Epithelial cell of esophagus (primary cell): Measurements from ENCODE around the gene LIMA1.
A peak's percentile ranks its signal among the peaks of the same experiment; 100 is the strongest.

ENCODE experiments used
- DNase-seq: peaks from one replicate; pipeline ENCODE4 v3.0.0; 2010; ENCODE audit warnings: low read depth
- H3K4me3 ChIP-seq: 2 replicates; pipeline ENCODE4 v1.5.1; 2011; ENCODE audit warnings: mild to moderate bottlenecking, low read length, control low read depth
- TF ChIP-seq, protein P1 (sequence below): IDR thresholded peaks from 2 replicates; pipeline ENCODE4 v1.5.1; 2011; ENCODE audit warnings: low read depth, mild to moderate bottlenecking, low read length, control low read depth, inconsistent platforms; ENCODE audit not compliant: insufficient read depth; ENCODE audit errors: missing control alignments

LIMA1 gene

DNA sequence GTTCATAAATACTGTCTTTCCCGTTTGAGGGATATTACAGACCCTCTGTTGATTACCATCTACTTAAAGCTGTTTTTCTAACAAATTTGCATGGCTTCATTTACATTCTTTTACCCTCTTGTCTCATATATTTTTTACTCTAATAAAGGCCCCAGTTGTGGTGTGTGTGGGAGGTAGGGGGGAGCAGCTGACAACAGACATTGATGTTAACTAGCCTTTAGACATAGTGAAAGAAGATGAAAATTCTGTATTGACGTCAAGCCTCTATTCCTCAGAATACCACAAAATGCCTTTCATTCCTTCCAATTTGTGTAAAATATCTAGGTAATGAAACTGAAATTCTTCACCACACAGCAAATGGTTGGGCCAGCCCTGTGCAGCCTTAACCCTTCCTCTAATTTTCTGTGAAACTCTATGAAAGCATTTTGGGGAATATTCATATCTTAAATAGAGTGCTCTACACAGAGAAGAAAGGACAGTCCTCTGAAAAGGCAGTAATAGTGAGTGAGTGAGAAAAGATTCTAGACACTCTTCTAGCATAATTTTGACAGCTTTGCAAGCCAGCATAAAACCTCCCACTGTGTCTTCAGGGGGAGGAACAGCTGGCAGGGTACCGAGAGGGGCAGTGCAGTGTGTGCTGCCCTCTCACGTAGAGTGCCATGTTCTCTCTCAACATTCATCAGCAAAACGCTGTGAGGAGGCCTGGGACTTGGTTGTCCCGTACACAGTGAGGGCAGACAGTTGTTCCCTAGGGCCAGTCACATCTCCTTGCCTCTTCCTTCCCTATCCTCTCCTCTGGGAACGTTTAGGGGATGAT, 96.0 kb downstream of the LIMA1 start:
- H3K4me3 ChIP-seq: no peak overlapping the region
- no peak for DNase-seq

DNA sequence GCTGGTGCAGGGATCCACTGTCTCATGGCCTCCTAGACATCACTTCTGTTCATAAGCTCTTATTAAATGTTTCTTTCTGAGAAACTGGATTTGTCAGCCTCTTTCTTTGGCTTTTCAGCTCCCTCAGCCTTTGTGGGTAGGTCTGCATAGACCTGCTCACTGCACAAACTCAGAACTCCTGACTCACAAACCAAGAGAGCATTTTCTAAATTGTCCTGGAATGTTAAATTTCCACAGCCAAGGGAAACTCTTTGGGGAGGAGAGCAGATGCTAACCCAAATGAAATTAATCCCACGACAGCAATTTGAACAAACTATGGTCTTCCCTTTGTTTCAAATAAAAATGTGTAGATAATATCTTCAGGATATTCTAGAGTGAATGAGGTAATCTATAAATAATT, 96.6 kb downstream of the LIMA1 start:
- H3K4me3 ChIP-seq: no peak overlapping the region
- DNase-seq: no peak
- TF ChIP-seq, protein P1, sequence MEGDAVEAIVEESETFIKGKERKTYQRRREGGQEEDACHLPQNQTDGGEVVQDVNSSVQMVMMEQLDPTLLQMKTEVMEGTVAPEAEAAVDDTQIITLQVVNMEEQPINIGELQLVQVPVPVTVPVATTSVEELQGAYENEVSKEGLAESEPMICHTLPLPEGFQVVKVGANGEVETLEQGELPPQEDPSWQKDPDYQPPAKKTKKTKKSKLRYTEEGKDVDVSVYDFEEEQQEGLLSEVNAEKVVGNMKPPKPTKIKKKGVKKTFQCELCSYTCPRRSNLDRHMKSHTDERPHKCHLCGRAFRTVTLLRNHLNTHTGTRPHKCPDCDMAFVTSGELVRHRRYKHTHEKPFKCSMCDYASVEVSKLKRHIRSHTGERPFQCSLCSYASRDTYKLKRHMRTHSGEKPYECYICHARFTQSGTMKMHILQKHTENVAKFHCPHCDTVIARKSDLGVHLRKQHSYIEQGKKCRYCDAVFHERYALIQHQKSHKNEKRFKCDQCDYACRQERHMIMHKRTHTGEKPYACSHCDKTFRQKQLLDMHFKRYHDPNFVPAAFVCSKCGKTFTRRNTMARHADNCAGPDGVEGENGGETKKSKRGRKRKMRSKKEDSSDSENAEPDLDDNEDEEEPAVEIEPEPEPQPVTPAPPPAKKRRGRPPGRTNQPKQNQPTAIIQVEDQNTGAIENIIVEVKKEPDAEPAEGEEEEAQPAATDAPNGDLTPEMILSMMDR: no peak

More for the DNA sequence above, 96.0 kb downstream of the LIMA1 start:
- TF ChIP-seq, protein P1: no peak

DNA sequence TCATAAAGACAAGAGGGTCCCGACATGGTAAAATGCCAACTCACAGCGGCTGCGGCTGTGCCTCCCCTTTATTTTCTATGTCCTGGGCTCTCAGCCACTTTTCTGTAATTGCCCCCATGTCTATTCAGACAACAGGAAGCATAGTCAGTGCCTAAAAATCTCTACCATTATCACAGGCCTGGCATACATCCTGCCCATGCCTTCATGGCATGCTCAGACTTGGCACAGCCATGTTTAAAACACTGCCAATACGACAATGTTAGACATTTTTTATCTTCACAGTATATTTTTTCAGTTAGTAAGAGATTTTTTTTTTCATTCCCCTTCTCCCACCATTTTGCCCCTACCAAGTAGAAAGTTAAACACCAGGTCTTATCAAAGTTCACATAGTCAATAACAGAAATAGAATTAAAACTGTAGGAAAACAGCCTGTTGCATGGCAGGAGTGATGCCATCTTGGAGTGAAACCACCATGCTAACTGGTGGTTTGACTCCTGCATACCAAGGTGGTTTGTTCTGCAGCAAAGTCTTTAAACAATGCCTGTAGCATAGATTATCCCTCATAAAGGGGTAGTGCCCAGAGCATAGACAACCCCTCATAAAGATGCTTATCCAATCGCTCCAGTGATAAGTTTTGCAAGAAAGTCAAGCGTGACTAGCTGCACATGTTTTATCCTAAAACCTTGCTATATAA, 97.2 kb downstream of the LIMA1 start:
- peak; percentile 74 for DNase-seq
- TF ChIP-seq, protein P1: no peak
- no peak overlapping the region for H3K4me3 ChIP-seq

DNA sequence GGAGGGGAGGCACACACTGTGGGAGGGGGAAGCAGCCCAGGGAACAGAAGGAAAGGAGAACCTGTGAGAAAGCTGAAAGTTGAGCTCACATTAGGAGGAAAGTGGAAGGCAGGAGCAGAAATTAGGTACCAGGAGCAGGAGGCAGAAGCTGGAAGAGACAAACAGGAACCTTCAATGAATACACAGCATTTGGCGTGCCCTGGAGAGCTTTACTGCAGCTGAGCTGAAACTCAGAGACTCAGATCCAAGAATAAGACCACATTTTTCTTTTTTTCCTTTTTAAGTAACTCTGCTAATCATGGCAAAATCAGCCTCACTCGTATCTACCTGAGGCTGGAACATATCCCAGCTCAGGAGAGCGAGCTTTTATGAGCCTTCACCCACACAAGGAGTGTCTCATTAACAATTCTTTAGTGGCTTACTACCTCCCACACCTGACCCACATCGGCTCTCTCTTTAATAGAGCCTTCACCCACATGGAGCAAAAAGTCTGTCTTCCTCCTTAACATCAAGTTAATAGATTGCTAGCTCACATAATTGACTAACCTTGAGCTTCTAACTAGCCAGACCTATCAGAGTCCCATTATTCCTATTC, 97.9 kb downstream of the LIMA1 start:
- no peak overlapping the region for H3K4me3 ChIP-seq
- TF ChIP-seq, protein P1: no peak
- no peak for DNase-seq

- TF ChIP-seq, protein P1: no peak
- DNase-seq: no peak
- H3K4me3 ChIP-seq: no peak overlapping the region
Observed at GRCh38 chr12:50184261-50184660, 99.1 kb downstream of the LIMA1 start.

DNA sequence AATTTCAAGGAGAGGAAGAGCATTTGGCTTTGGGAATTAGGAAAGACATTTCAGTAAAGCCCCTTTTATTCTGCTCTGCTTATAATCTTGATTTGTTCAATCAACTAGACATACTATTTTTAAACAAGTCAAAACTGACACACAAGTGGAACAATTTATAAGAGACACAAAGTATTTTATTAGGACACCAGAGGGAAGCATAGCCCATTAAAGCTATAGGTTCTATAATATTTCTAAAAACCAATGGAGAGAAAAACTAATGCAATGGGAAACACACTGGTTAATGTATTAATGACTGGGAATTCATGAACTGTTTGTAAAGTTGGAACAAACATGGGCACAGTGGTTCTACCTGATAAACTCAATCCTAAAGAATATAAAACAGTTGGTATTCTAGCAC, 100.9 kb downstream of the LIMA1 start:
- H3K4me3 ChIP-seq: no peak overlapping the region
- no peak for DNase-seq
- TF ChIP-seq, protein P1: no peak

- no peak for DNase-seq
- H3K4me3 ChIP-seq: no peak overlapping the region
- TF ChIP-seq, protein P1: no peak
Observed at GRCh38 chr12:50181691-50182090, 101.6 kb downstream of the LIMA1 start.
